Activated T-cell treated with anti-CD3 and anti-CD28 coated beads for 4 hours (primary cell): ENCODE results near the gene OLFM1.

Experiments used
- DNase-seq: peaks from one replicate; pipeline ENCODE4 v3.0.0-alpha.2; 2020

The OLFM1 gene

DNA sequence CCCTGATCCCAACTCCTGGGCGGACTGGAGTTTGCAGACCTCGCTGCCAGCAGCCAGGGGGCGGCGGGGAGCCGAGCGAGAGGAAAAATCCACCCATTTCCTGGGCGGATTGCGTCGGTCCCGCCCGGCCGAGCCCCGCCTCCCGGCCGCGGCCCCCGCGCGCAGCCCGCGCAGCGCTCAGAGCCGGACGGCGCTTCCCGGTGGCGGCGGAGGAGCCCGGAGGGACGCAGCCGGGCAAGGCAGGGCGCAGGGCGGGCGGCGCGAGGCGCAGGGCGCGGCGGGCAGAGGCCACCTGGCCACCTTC lies at the start of gene OLFM1:
TSS of gene OLFM1 (plus strand) at position 180 of the 304 bp plus-strand sequence. CDS start 322 bp downstream, outside the sequence.
- DNase-seq = no peak

DNA sequence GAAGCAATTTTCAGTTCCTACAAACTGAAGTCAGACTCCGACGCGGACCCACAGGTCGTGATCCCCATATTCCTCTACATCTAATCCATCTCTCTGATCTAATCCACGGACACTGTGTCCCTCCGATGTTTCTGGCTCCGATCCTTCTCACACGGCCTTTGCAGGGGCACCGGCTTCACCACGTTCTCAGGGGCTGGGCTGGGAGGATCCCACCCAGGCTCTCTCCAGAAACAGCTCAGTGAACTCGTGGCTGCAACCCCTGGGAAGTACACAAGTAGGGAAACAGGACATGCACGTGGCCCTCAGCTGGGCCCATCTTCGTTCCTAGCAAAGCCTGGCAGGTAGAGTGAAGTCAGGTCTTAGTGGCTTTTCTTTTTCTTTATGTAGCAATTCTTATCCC lies 49.1 kb upstream of the OLFM1 start:
- DNase-seq = no peak

DNA sequence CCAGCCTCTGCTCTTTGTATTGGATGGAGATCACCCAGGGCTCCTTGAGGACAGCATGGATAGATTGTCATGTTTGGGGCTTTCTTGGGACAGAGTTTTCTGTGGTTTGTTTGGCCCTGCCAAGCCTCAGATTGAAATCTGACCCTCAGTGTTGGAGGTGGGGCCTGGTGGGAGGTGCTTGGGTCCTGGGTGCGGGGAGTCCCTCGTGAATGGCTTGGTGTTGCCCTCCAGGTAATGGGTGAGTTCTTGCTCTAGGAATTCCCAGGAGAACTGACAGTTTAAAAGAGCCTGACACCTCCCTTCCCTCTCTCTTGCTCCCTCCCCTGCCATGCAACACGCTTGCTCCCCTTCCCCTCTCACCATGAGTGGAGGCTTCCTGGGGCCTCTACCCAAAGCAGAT lies 48.6 kb upstream of the OLFM1 start:
- no peak for DNase-seq

DNA sequence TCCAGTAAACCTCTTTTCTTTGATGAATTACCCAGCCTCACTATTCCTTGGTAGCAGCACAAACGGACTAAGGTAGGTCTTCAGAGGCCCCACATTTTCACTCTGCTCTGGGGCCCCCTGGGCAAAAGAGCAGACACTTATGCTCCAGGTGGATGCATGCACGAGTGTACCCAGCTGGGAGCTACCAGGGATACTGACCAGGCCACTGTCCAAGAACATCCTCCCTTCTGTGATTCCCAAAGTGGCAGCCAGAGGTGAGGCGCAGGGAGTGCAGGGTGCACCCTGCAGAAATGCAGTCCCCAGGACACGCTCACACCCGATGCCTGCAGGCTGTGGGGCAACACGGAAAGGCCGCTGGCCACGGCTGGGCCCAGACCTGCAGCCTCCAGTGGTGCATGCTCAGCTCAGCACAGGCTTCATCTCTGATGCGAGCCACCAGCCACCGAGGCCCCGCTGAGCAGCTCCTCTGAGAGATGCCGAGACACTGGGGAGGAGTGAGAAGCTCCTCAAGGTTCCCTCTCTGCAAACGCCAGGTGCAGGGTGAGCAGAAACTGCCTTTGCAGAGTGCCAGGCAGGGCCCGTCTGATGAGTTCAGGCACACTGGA lies 48.1 kb upstream of the OLFM1 start:
- DNase-seq = no peak

DNA sequence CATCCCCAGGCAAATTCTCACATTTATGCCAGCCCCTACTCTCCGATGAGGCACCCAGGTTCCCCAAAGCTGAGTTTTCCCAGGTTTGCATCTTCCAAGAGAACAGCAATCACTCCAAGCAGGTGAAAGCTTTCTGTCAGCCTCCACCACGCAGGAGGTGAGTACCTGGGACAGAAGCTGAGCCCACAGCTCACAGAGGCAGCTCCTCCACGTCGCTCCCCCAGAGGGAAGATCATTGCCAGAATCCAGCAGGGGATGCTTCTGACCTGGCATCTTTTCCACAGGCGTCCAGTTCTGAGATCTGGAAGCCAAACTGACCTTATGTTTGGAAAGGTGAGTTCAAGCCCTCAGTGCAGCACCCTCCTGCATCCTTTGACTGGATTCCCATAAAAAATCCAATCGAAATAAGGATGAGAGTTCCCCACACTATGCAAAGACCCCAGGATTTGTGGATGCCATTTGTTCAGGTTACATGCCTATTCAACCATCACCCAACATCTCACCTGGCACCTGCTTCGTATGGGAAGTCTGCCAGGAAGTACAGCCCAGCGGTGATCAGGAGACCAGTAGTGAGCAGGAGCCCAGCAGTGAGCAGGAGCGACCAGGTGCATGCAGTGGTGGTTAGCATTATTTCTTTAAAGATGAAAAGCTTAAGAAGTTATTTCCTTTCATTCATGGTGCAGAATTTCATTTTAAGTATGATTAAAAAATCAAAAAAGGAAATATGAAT lies 47.4 kb upstream of the OLFM1 start:
- no peak for DNase-seq

DNA sequence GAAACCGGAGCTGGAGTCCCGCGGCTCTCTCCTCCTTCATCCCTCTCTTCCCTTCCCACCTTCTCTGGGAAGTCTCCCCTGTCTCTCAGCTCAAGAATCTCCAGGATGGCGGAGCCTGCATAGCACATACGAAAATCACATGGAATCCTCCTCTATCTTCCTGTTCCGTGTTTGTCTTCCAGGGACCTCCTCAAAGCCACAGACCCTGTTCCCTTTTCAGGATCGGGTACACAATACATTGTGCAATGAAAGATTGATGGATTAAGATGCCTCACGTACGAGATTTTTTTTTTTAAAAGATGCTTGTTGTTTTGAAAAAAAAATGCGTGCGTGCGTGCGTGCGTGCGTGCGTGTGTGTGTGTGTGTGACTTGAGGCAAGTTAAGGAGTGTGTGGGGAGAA lies 46.6 kb upstream of the OLFM1 start:
- no peak for DNase-seq

DNA sequence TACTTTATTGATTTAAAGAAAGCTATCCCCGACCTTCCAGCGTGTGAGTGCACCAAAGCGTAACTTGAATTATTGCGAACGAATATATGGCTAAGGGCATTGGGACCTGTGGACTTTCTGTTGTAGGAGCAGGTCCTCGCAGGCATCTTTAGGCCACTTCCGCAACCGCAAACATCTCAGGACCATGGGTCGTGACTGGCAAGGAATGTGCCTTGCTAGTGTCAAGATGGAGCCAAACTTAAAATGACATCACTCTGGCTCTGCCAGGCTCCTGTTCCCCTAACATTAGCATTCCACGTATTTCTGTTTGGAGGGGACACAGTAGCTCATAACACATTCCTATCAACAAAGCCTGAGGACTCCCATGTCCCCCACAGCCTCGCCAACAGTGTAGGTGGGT lies 44.1 kb upstream of the OLFM1 start:
- DNase-seq = no peak

DNA sequence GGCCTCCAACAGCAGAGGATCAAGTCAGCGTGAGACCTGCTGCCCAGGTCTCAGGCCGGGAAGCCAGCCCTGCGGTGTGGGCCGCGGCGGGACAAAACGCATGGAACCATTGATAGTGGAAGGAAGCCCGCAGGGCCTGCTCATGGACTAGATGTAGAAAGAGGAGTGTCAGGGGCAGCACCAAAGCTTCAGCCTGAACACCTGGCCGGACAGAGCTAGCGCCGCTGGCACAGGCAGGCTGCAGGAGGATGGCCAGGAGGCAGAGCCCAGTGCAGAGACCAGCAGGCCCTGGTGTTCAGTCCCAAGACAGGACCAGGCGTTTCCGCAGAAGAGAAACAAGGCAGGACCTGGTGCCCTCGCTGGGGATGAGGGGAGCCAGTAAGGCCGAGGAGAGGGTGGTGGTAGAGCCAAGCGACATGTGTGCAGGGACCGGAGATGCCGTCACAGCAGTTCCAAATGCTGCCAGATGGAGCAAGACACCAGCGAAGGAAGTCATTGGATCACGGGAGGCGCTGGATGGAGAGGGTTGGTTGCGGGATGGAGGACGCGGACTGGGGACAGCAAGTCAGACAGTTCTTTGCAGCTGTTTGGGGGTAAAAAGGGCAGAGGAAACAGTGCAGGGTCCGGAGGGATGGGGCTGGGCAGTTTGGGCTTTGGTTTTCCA lies 42.1 kb upstream of the OLFM1 start:
- DNase-seq = no peak

DNA sequence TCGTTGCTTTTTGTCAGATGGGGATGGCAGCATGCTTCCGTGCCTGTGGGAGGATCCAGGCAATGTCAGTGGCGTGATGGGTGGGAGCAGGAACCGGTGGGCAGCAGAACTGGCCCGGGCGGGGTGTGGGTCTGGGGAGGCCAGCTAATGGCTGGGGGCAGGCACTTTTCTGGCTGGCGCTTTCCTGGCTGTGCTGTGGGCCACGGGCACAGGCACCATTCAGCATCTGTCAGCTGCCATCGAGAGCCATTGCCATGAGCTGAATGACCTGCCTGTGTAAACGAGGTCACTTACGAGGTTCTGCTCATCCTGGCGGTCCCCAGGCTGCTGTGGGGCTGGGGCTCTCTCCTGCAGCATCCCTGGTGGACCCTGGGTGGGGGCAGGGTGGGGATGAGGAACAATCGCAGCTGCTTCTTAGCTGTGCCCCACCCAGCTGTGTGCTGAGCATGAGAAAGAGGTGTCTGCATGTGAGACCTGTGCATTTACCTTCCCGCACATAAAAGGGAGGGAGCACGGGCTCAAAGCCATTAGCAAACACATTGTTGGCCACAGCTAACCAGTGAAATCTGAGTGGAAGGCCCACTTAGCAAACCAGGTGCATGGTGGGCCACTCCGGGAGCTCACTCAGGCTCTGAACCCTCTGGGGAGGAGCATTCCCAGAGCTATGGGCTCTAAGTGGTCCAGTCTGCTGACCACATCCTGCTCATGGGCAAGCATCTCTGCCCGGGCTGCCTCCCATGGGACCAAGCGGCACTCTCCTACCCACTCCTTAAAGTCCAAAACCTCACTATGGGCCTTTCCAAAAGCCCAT lies 41.3 kb upstream of the OLFM1 start:
- no peak for DNase-seq

DNA sequence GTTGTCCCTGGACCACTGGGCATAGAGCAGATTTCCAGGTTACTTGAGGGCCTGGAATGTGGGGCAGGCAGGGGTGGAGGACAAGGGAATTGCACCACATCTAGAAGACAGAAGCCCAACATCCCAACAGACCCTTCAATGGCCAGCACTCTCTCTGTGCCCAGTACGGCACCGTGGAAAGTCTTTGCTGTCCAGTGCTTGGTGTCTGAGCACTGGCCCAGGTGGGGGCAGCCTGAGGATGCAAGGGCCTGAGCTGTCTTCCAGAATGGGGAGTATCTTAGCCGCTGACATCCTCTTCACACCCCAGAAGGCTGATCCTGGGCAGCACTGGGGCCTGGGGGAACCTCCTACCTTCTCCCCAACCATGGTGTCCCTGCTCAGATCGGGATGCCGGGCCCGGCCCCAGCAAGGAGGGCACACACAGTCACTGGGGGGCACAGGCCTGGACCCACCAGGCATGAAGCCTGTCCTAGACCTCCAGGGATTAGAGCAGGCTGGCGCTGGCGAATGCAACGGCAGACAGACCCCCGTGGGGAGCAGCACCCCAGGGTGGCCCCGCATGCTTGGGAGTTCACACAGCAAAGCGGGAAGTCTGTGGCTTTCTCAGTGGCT lies 40.6 kb upstream of the OLFM1 start:
- no peak for DNase-seq

DNA sequence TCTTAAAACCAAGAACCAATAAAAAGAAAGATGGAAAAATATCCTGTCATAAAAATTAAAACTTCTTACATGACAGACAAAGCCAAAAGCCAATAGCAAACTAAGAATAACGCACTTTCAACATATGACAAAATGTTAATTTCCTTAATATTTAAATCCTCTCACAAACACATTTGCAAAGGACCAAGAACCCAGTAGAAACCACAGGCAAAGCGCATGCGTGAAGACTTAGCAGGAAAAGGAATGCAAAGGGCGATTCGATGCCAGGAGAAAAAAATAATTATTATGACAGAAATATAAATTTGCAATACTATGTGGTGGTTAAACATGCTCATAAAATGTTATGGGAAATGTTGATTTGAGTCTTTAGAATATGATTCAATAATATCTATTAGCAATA lies 39.9 kb upstream of the OLFM1 start:
- DNase-seq = no peak

DNA sequence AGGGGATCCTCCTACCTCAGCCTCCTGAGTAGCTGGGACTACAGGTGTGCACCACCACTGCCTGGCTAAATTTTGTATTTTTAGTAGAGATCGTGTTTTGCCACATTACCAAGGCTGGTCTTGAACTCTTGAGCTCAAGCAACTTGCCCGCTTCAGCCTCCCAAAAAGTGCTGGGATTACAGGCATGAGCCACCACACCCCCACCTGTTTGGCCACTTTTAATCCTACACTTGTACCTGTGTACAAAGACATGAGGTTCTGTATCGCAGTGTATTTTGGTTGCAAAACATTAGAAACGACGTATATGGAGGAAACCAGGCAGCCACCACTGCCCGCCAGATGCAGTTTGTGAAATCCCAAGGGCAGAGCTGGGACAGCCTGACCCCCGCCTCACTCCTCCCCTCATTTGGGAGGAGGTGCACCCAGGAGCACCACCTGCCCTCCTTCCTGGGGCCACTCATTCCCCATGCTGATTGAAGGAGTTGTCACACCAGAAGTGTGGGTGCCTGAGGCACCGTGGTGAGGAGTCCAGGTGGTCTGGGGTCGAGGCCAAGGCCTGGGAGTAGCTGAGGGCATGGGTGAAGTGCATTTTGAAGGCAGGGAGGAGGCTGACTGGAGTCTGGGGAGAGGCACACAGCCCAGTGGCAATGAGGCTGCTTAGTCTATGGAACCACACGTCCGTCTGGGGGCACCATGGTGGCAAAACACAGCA lies 39.3 kb upstream of the OLFM1 start:
- no peak for DNase-seq

DNA sequence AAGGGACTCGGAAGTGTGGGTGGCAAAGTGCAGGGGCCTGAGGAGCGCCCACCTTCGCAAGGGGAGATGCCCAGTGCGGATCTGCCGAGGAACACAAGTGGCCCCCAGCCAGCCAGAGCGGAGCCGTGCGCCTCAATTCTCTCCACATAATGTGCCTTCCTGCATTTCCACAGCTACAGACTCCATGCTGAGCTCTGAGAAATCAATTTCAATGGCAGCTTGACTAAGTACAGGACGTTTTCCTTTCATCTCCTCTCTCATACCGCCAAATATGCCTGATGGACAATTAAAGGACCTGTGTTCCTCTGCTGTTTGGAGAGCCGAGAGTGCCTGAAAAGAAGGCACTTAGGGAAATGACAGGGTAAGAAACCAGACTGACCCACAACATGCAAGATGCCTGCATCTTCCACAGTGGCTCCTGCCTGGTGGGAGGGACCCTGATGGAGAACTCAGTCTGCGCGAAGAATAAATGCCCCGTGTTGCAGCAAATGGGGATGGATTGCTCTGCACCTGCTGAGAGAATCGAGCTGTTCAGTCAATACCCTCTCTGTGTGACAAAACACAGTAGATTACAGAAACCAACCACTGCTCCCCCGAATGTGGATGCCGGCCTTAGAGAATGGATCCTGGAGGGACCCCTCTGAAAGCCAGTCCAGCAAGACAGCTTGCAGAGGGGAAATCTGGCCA lies 38.6 kb upstream of the OLFM1 start:
- DNase-seq = no peak

DNA sequence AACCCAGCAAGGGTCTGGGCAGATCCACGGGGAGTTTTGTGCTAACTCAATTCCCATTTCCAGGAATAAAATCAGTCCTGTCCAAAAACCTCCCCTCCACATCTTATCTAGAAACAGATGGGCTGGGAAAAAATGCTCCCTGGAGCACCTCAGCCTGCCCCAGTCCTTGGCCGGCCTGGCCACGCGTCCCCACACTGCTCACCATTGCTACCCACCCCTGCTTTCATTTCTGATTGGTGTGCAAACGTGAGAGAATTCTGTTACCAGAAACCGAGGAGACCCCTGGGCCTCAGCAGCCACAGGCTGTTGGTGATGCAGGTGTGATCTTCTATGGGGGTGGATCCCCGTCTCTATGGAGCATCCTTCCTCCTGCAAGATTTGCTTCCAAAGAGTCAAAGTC lies 38.0 kb upstream of the OLFM1 start:
- no peak for DNase-seq

DNA sequence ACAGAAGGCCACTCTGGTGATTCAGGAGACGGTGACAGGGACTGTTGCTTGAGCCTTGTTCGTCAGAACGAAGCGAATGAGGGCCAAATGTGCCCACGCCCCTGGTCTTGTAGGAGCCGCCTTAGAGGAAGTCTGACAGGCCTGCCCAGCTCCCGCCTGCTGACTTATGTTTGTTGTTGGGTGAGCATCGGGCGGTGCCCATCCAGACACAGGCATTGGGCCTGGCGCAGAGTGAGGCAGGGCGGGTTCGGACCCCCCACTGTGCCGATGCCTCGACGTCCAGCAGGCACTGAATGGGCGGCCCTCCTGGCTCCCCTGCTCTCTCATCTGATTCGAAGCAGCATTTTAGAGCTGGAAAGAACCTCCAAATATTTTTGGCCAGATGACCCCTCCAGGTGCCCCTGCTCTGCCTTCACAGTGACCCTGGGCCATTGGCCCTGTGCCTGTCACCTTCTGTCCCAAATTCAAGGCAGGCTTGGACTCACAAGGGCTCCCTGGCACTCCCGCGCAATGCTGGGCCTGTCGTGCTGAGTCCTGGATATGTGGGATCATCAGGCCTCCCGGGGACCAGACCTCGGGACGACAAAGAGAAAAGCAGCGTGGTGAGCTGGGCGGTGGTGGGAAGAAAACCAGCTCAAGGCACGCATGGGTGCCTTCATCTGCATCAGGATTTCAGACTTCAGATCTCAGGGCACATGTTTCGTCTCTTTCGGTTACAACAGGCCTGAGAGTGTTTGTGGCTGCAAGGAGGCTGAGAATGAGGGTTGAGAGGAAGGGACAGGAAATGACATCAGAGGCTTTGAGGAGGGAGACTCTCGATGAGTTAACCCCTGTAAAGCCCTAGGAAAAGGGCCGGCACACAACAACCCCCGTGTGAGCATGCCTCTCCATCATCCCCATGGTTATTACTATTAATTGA lies 37.1 kb upstream of the OLFM1 start:
- DNase-seq = no peak

DNA sequence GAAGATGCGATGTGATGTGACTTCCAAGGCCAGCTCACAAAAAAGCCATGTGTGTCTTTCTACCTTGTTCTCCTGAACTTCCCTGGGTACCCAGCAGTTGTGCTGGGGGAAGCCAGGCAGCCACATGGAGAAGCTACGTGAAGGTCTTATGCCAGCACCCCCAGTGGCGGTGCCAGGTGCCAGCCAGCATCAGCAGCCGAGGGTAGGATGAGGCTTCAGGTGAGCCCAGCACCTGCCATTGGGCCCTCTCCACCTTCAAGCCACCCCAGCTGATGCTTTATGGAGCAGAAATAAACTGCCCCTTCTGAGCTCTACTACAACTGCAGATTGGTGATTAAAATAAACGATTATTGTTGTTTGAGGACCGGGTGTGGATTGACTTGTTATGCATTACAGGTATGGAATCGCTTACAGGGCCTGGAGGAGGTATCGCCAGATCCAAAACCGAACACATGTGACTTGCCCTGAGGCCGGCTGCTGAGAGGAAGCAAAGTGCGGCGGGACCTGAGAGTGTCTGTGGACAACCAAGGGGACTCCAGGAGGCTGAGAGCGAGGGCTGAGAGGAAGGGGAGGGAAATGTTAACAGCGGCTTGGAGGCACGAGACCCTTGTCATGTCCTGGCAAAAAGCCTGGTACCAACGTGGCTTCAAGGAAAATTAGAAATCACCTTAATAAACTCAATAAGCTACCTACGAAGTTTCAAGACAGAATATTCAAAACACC lies 36.0 kb upstream of the OLFM1 start:
- DNase-seq = no peak

DNA sequence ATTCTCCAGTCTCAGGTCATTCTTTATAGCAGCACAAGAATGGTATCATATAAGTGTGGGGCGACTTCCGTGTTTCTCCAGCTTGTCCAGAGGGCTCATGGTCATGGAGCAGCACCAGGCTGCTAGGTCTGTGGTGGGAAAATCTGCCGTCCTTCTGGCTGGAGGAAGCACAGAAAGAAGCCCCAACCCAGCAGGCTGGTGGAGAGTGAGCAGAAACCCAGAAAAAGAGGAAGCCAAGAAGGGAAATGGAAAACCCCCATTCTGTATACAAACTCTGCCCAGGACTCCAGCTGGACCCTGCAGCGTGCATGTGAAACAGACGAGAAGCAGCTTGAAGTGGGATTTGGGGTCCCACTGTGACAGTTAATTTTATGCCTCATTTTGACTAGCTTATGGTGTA lies 34.3 kb upstream of the OLFM1 start:
- no peak for DNase-seq

DNA sequence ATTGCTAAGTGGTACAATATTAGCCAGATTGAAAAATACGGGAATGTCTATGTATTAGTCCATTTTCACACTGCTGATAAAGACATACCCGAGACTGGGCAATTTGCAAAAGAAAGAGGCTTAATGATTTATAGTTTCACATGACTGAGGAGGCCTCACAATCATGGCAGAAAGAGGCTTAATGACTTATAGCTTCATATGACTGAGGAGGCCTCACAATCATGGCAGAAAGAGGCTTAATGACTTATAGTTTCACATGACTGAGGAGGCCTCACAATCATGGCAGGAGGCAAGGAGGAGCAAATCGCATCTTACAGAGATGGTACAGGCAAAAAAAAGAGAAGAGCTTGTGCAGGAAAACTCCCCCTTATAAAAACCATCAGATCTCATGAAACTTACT lies 32.3 kb upstream of the OLFM1 start:
- DNase-seq = no peak

DNA sequence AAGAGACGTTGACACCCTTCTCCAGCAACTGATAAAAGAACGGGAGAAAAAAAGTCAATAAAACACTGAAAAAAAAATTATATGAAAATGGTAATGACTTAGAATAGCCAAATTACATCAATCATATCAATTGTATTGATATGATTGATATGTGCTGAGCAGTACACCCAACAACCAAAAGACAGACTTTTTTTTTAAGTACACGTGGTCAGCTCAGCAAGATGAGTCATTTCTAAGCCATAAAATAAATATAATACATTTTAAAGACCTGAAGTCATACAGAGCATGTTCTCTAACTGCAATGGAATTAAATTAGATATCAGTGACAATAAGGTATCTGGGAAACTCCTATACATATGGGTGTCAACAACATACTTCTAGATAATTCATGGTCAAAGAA lies 30.9 kb upstream of the OLFM1 start:
- DNase-seq = no peak

DNA sequence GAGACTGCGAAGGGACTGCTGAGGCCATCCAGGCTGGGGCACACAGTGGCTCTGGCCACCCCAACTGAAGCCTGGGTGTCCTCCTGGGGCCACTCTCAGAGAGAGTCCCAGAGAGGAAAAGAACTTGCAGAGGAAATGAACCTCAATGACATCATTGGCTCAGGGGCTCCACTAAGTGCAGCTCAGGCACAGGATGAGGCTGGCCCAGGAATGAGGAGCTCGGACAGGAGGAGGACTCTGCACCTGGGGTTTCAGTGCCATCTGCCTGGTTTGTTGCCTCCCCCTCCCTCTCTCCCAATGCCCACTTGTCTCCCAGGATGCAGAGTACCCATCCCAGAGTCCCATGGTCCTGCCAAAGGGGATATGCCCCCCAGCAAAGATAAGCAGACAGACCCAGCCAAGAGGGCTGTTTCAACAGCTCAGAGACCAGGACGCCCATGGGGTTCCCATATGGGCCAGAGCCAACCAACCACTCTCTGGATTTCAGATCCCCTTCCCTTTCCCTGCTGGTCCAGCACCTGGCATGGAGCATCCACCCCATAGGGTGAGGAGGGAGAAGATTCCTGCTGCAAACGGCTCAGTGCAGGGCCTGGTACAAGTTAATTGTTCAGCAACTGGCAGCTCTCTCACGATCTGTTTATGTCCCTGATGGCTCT lies 26.9 kb upstream of the OLFM1 start:
- DNase-seq = no peak
